H1 (cell line): ENCODE data around the gene PLEK. TPM values are rescaled to one million over a fixed set of nuclear protein-coding genes. Genes with fewer than 3 reads are reported as not detected.

ENCODE experiments used
- CTCF ChIA-PET: fragments of 300-600 bp; sonication (Branson Sonifier 250); formaldehyde crosslinking; loops from one replicate; lab custom pipeline; 2021; ENCODE audit not compliant: partially characterized antibody; lab: Charles Lee
- POLR2A ChIA-PET: fragments of 300-600 bp; sonication (Branson Sonifier 250); formaldehyde crosslinking; loops from one replicate; lab custom pipeline; 2021; ENCODE audit warnings: inconsistent platforms; ENCODE audit not compliant: partially characterized antibody; lab: Charles Lee
- DNase-seq, 2 experiments: peaks; one replicate each; pipeline versions ENCODE4 v3.0.0 to v3.0.0-alpha.2; 2010 to 2022; ENCODE audit warnings: low spot score in 2 of 2, low read depth in 1 of 2, mixed read lengths in 1 of 2
- FAIRE-seq: peaks from 2 replicates; lab custom pipeline; 2011; peaks lifted over from hg19 to GRCh38; lab: Jason Lieb, UNC
- H2AFZ ChIP-seq: 2 replicates; pipeline ENCODE4 v1.8.1; 2012; ENCODE audit warnings: low read length, inconsistent platforms
- H2AK5ac ChIP-seq: 2 replicates; pipeline ENCODE4 v1.6.1; 2013; ENCODE audit warnings: low read depth, low read length
- H2BK120ac ChIP-seq: replicated peaks from 2 replicates; pipeline ENCODE3; 2013; ENCODE audit warnings: low read depth, low read length, inconsistent platforms
- H2BK12ac ChIP-seq: 2 replicates; pipeline ENCODE4 v1.6.1; 2013; ENCODE audit warnings: low read depth, low read length
- H2BK15ac ChIP-seq: 2 replicates; pipeline ENCODE4 v1.6.1; 2013; ENCODE audit warnings: low read length
- H2BK20ac ChIP-seq: 2 replicates; pipeline ENCODE4 v1.6.1; 2013; ENCODE audit warnings: low read length
- H2BK5ac ChIP-seq: 2 replicates; pipeline ENCODE4 v1.6.1; 2013; ENCODE audit warnings: low read depth, low read length
- H3K14ac ChIP-seq: 2 replicates; pipeline ENCODE4 v1.6.1; 2013; ENCODE audit warnings: inconsistent platforms; ENCODE audit not compliant: insufficient read length
- H3K18ac ChIP-seq: 2 replicates; pipeline ENCODE4 v1.6.1; 2013; ENCODE audit warnings: low read length; ENCODE audit errors: extremely low read depth
- H3K23ac ChIP-seq: 2 replicates; pipeline ENCODE4 v1.6.1; 2013; ENCODE audit warnings: inconsistent platforms; ENCODE audit not compliant: insufficient read length
- H3K23me2 ChIP-seq: 2 replicates; pipeline ENCODE4 v1.6.1; 2013; ENCODE audit warnings: low read depth, low read length
- H3K27ac ChIP-seq: 2 replicates; pipeline ENCODE4 v1.6.1; 2011; ENCODE audit warnings: low read depth, low read length, inconsistent platforms
- H3K27me3 ChIP-seq, 4 experiments: replicated peaks in 1 of 4; 1 replicate in 1 of 4; 2 replicates in 3 of 4; pipeline versions ENCODE4 v1.6.1 to v1.8.1; 2011 to 2013; ENCODE audit warnings: low read length in 3 of 4, mild to moderate bottlenecking in 3 of 4, inconsistent platforms in 2 of 4, mixed read lengths in 2 of 4, moderate library complexity in 1 of 4; ENCODE audit not compliant: control insufficient read depth in 3 of 4, insufficient read depth in 3 of 4; ENCODE audit errors: extremely low read depth in 1 of 4
- H3K36me3 ChIP-seq, 4 experiments: 2 replicates each; pipeline versions ENCODE4 v1.6.1 to v1.8.1; 2011 to 2013; ENCODE audit warnings: mild to moderate bottlenecking in 4 of 4, low read length in 3 of 4, moderate library complexity in 2 of 4, control low read depth in 1 of 4, inconsistent platforms in 1 of 4; ENCODE audit not compliant: insufficient read depth in 4 of 4, control insufficient read depth in 2 of 4
- H3K4ac ChIP-seq: replicated peaks from 2 replicates; pipeline ENCODE3; 2013; ENCODE audit warnings: low read length, low read depth, mixed read lengths, inconsistent platforms; ENCODE audit not compliant: insufficient read length
- H3K4me1 ChIP-seq, 4 experiments: replicated peaks in 1 of 4; 1 replicate in 1 of 4; 2 replicates in 3 of 4; pipeline versions ENCODE4 v1.6.1 to v1.8.1; 2011 to 2013; ENCODE audit warnings: low read length in 3 of 4, inconsistent platforms in 2 of 4, mixed read lengths in 1 of 4; ENCODE audit not compliant: insufficient read depth in 4 of 4, control insufficient read depth in 3 of 4
- H3K4me2 ChIP-seq, 2 experiments: 2 replicates each; pipeline versions ENCODE4 v1.6.1 to v1.8.1; 2011 to 2013; ENCODE audit warnings: low read depth in 2 of 2, low read length in 2 of 2, control low read depth in 1 of 2, inconsistent platforms in 1 of 2, mild to moderate bottlenecking in 1 of 2; ENCODE audit not compliant: insufficient read depth in 1 of 2
- H3K4me3 ChIP-seq, 4 experiments: fragments of 200-600, 300-600 bp in 1 of 4; sonication (generic), shearing (Covaris generic), sonication (Bioruptor Twin) in 1 of 4; 2 replicates each; pipeline versions ENCODE4 v1.5.1 to v1.8.1; 2011 to 2016; ENCODE audit warnings: low read length in 4 of 4, low read depth in 3 of 4, control low read depth in 2 of 4, inconsistent platforms in 2 of 4, mild to moderate bottlenecking in 2 of 4, mixed read lengths in 1 of 4, moderate library complexity in 1 of 4; ENCODE audit not compliant: insufficient read depth in 2 of 4; ENCODE audit errors: extremely low read depth in 1 of 4
- H3K56ac ChIP-seq: replicated peaks from 2 replicates; pipeline ENCODE3; 2013; ENCODE audit warnings: low read depth, mild to moderate bottlenecking, mixed read lengths, low read length, inconsistent platforms; ENCODE audit not compliant: insufficient read length
- H3K79me1 ChIP-seq: 2 replicates; pipeline ENCODE4 v1.6.1; 2013; ENCODE audit warnings: low read depth, low read length, control low read depth
- H3K79me2 ChIP-seq, 2 experiments: 2 replicates each; pipeline versions ENCODE4 v1.6.1 to v1.8.1; 2012 to 2013; ENCODE audit warnings: low read length in 2 of 2, mild to moderate bottlenecking in 2 of 2, inconsistent platforms in 1 of 2; ENCODE audit not compliant: insufficient read depth in 2 of 2, control insufficient read depth in 1 of 2
- H3K9ac ChIP-seq, 4 experiments: replicated peaks in 1 of 4; 1 replicate in 1 of 4; 2 replicates in 3 of 4; pipeline versions ENCODE4 v1.6.1 to v1.8.1; 2011 to 2013; ENCODE audit warnings: low read depth in 3 of 4, low read length in 3 of 4, control low read depth in 2 of 4, mild to moderate bottlenecking in 2 of 4, moderate library complexity in 2 of 4, inconsistent platforms in 1 of 4; ENCODE audit errors: extremely low read depth in 1 of 4
- H3K9me3 ChIP-seq, 2 experiments: 2 replicates each; pipeline versions ENCODE4 v1.6.1 to v1.8.1; 2012 to 2013; ENCODE audit warnings: mild to moderate bottlenecking in 2 of 2, moderate library complexity in 2 of 2, control low read depth in 1 of 2, inconsistent platforms in 1 of 2, low read depth in 1 of 2, low read length in 1 of 2, mixed read lengths in 1 of 2; ENCODE audit not compliant: insufficient read depth in 2 of 2
- H4K20me1 ChIP-seq, 2 experiments: replicated peaks in 1 of 2; 2 replicates each; pipeline versions ENCODE3 to v1.8.1; 2011 to 2013; ENCODE audit warnings: inconsistent platforms in 2 of 2, low read length in 2 of 2, mild to moderate bottlenecking in 1 of 2; ENCODE audit not compliant: insufficient read depth in 2 of 2, control insufficient read depth in 1 of 2
- H4K5ac ChIP-seq: 2 replicates; pipeline ENCODE4 v1.6.1; 2013; ENCODE audit warnings: low read length, low read depth, mixed read lengths, inconsistent platforms; ENCODE audit not compliant: insufficient read length
- H4K8ac ChIP-seq: 2 replicates; pipeline ENCODE4 v1.8.0; 2013; ENCODE audit warnings: mild to moderate bottlenecking, moderate library complexity, low read length, inconsistent platforms; ENCODE audit not compliant: insufficient read depth; ENCODE audit errors: extremely low read depth
- H4K91ac ChIP-seq: replicated peaks from 2 replicates; pipeline ENCODE3; 2013; ENCODE audit warnings: low read length, mixed read lengths, inconsistent platforms; ENCODE audit not compliant: insufficient read length
- BRCA1 ChIP-seq: IDR thresholded peaks from 2 replicates; pipeline ENCODE4 v1.6.1; 2012; ENCODE audit warnings: low read depth, low read length, improper control_type of control experiment
- CHD1 ChIP-seq: IDR thresholded peaks from 2 replicates; pipeline ENCODE4 v1.6.1; 2012; ENCODE audit warnings: low read depth, low read length, improper control_type of control experiment
- NANOG ChIP-seq: IDR thresholded peaks from 2 replicates; pipeline ENCODE4 v1.6.1; 2011; ENCODE audit warnings: low read length, low read depth, mild to moderate bottlenecking, inconsistent platforms; ENCODE audit not compliant: insufficient read depth, poor library complexity, severe bottlenecking
- POU5F1 ChIP-seq: IDR thresholded peaks from 2 replicates; pipeline ENCODE4 v1.6.1; 2011; ENCODE audit warnings: low read depth, mild to moderate bottlenecking, low read length, moderate library complexity
- RBBP5 ChIP-seq: IDR thresholded peaks from 2 replicates; pipeline ENCODE4 v1.7.1; 2012; ENCODE audit warnings: low read depth, mild to moderate bottlenecking, inconsistent platforms, low read length, moderate library complexity, borderline replicate concordance
- SP2 ChIP-seq: IDR thresholded peaks from 2 replicates; pipeline ENCODE4 v1.6.1; 2012; ENCODE audit warnings: mild to moderate bottlenecking, low read length, inconsistent platforms
- SP4 ChIP-seq: IDR thresholded peaks from 2 replicates; pipeline ENCODE4 v1.6.1; 2012; ENCODE audit warnings: low read length, inconsistent platforms
- WGBS, 2 experiments: shearing (Covaris generic) in 1 of 2; methylation state at CpG; one replicate each; pipeline versions ENCODE4 v1.1.6 to v1.1.7; 2013 to 2015; ENCODE audit warnings: low lambda C conversion rate in 2 of 2, mixed read lengths in 2 of 2, inconsistent platforms in 1 of 2, low coverage in 1 of 2, missing lambda C conversion rate in 1 of 2; ENCODE audit not compliant: insufficient replicate concordance in 2 of 2, insufficient coverage in 1 of 2, insufficient read length in 1 of 2; ENCODE audit errors: extremely low coverage in 1 of 2, missing lambda C conversion rate in 1 of 2; 5-methylcytosine and 5-hydroxymethylcytosine counted together
- polyA plus RNA-seq, 7 experiments: library from polyadenylated mRNA; depleted of rRNA in 3 of 7; stranded (reverse) in 5 of 7; unstranded in 2 of 7; fragments of >200 nt in 5 of 7; fragments of 200-250 nt in 2 of 7; gene quantifications; 1 replicate in 5 of 7; 2 replicates in 1 of 7; 4 replicates in 1 of 7; pipeline versions ENCODE4 v1.2.1 to v1.2.3, GENCODE V29; 2011 to 2013; ENCODE audit warnings: missing spikeins in 2 of 7, mixed read lengths in 2 of 7
- total RNA-seq: library from RNA; stranded (reverse); fragmentation: NEBNext Ultra II Directional; extraction: Animal tissue kit (Norgen Biotek cat#: 25700); gene quantifications from 2 replicates; pipeline ENCODE4 v1.2.1, GENCODE V29; 2021

The PLEK gene
- total and polyA plus RNA-seq, 2 of the 8 experiments (the other 6 are each of a cell fraction or from before 2014, with no cell fraction given), result not detected

GRCh38 chr2:68342470-68342869 lies 22.6 kb upstream of the PLEK start:
- Histone ChIP-seq H2BK20ac (no peak overlapping the region), H3K18ac (no peak overlapping the region), H3K27me3 (no peaks in the 10 kb centered on the region), H3K23ac (no peak overlapping the region), H3K23me2 (no peaks in the 10 kb centered on the region), H3K79me2 (no peaks in the 10 kb centered on the region), H4K5ac (no peak overlapping the region), H3K79me1 (no peaks in the 10 kb centered on the region), H4K8ac (no peak overlapping the region), H3K4me1 (no peaks in the 10 kb centered on the region), H3K4me2 (no peak overlapping the region), H2BK120ac (no peak overlapping the region), H2BK12ac (no peak overlapping the region), H3K9ac (no peak overlapping the region), H4K91ac (no peak overlapping the region), H3K14ac (no peak overlapping the region), H3K4me3 (no peak overlapping the region), H2BK15ac (no peak overlapping the region), H2AK5ac (no peak overlapping the region), H3K36me3 (no peaks in the 10 kb centered on the region), H3K4ac (no peak overlapping the region), H3K27ac (no peak overlapping the region), H2AFZ (no peak overlapping the region), H4K20me1 (no peaks in the 10 kb centered on the region), H2BK5ac (no peak overlapping the region), H3K9me3 (no peaks in the 10 kb centered on the region), H3K56ac (no peak overlapping the region)
- CTCF ChIA-PET, result no interaction called here
- no peak for DNase-seq
- TF ChIP-seq SP2 (no peak), RBBP5 (no peak), SP4 (no peak), BRCA1 (no peak), NANOG (no peak), POU5F1 (no peak), CHD1 (no peak)
- no peak for FAIRE-seq
- 91% methylated on average over 1 of the region's 1 CpG; no CpG with 5 or more reads in 1 of the 2 experiments for WGBS, 2 experiments
- POLR2A ChIA-PET, result no interaction called here
